Aorta (tissue), 5 donors: ENCODE results near the gene PDPR. TPM values are rescaled to one million over a fixed set of nuclear protein-coding genes. Genes with fewer than 3 reads are reported as not detected.

Experiments used
- ATAC-seq: fragments of 200-7000 bp; cut with Tn5 transposase; one replicate; pipeline ENCODE4 v1.9.1; 2022; ENCODE audit warnings: moderate library complexity; ENCODE audit not compliant: low FRiP score
- DNase-seq, 2 donors: peaks; one replicate each; pipeline ENCODE4 v3.0.0-alpha.2; 2020
- H3K27ac ChIP-seq, 2 donors: one replicate each; pipeline ENCODE4 v1.5.1; 2013; ENCODE audit warnings: low read length in 2 of 2, mild to moderate bottlenecking in 2 of 2, moderate library complexity in 2 of 2, control low read depth in 1 of 2, inconsistent platforms in 1 of 2, low read depth in 1 of 2
- H3K27me3 ChIP-seq, 2 donors: one replicate each; pipeline ENCODE4 v1.6.1; 2013; ENCODE audit warnings: control low read depth in 1 of 2, low read length in 1 of 2, mild to moderate bottlenecking in 1 of 2, moderate library complexity in 1 of 2; ENCODE audit not compliant: insufficient read depth in 2 of 2, control insufficient read depth in 1 of 2
- H3K36me3 ChIP-seq, 2 donors: one replicate each; pipeline ENCODE4 v1.6.1; 2013; ENCODE audit warnings: control low read depth in 1 of 2, low read length in 1 of 2, mild to moderate bottlenecking in 1 of 2; ENCODE audit not compliant: insufficient read depth in 2 of 2, control insufficient read depth in 1 of 2
- H3K4me1 ChIP-seq, 2 donors: one replicate each; pipeline ENCODE4 v1.6.1; 2013; ENCODE audit warnings: low read length in 2 of 2, control low read depth in 1 of 2, mild to moderate bottlenecking in 1 of 2, moderate library complexity in 1 of 2; ENCODE audit not compliant: insufficient read depth in 2 of 2, control insufficient read depth in 1 of 2
- H3K4me3 ChIP-seq, 2 donors: one replicate each; pipeline ENCODE4 v1.5.1; 2013; ENCODE audit warnings: low read length in 2 of 2, control low read depth in 1 of 2, mild to moderate bottlenecking in 1 of 2
- H3K9me3 ChIP-seq: one replicate; pipeline ENCODE4 v1.6.1; 2013; ENCODE audit warnings: mild to moderate bottlenecking, low read length; ENCODE audit not compliant: control insufficient read depth
- whole genome bisulfite sequencing, 2 donors: extraction: QIAGEN DNeasy Blood & Tissue Kit; methylation state at CpG; one replicate each; pipeline ENCODE4 v1.1.7; 2013; 5-methylcytosine and 5-hydroxymethylcytosine counted together
- intact Hi-C, 2 donors: fragments of 100-400 bp; cut with DNase I; formaldehyde crosslinking; loops; one replicate each; pipeline versions ENCODE4 v1.14.2 to v1.15.0; 2022
- polyA plus RNA-seq, 2 donors: library from polyadenylated mRNA; stranded (reverse); fragments of 200-250 nt; gene quantifications; one replicate each; pipeline ENCODE4 v1.2.3, GENCODE V29; 2013
- total RNA-seq, 2 donors: library from RNA; stranded (reverse); fragmentation: NEBNext Ultra II Directional; extraction: Animal tissue kit (Norgen Biotek cat#: 25700); gene quantifications; one replicate each; pipeline ENCODE4 v1.2.1, GENCODE V29; 2021
- donor health status: healthy with polysubstance abuse.
- donor health status: Bipolar disorder and iron deficiency.
- donor health status: DM: no; HTN: no; CAD: no.
- donor health status: DM: no; HTN: no; CAD: no.
- donor health status: DM: yes; HTN: yes; CAD: no.

Gene PDPR
- total and polyA plus RNA-seq, 4 donors = 2.9 to 38.8 (median 25.1) TPM

- no peaks in the 10 kb centered on the region for H3K4me1 ChIP-seq
- no peaks in the 10 kb centered on the region for H3K9me3 ChIP-seq
- H3K27ac ChIP-seq = no peak overlapping the region
- intact Hi-C loops = no loop called here
- ATAC-seq (no peak), DNase-seq (peak in 1 of 2 donors; percentile 83)
- H3K4me3 ChIP-seq = no peak overlapping the region
- WGBS, 2 donors = 92 to 93% methylated on average over 29 of the region's 29 CpGs
- H3K36me3 ChIP-seq = peaks cover 28 to 29% of the 10 kb centered on the region in 2 donors
- H3K27me3 ChIP-seq = no peaks in the 10 kb centered on the region
Measured at GRCh38 chr16:70156207-70156978, 42.3 kb downstream of the PDPR start.

GRCh38 chr16:70157105-70157476 lies 43.0 kb downstream of the PDPR start:
- Histone ChIP-seq H3K9me3 (no peaks in the 10 kb centered on the region), H3K4me3 (no peak overlapping the region), H3K27me3 (no peaks in the 10 kb centered on the region), H3K27ac (no peak overlapping the region), H3K36me3 (peaks cover 23 to 25% of the 10 kb centered on the region in 2 donors), H3K4me1 (no peaks in the 10 kb centered on the region)
- DNase-seq (peak in 1 of 2 donors; percentile 75), ATAC-seq (no peak)
- 79 to 84% methylated on average over 11 of the region's 11 CpGs for WGBS, 2 donors
- intact Hi-C loops = no loop called here

GRCh38 chr16:70157477-70158260 lies 43.5 kb downstream of the PDPR start:
- DNase-seq (peak in 1 of 2 donors; percentile 75), ATAC-seq (no peak)
- Histone ChIP-seq H3K27ac (no peak overlapping the region), H3K4me3 (no peak overlapping the region), H3K36me3 (peaks cover 23 to 27% of the 10 kb centered on the region in 2 donors), H3K9me3 (no peaks in the 10 kb centered on the region), H3K27me3 (no peaks in the 10 kb centered on the region), H3K4me1 (no peaks in the 10 kb centered on the region)
- 85 to 88% methylated on average over 8 of the region's 8 CpGs for WGBS, 2 donors
- intact Hi-C loops = no loop called here

GRCh38 chr16:70158261-70158939 lies 44.3 kb downstream of the PDPR start:
- H3K4me3 ChIP-seq = no peak overlapping the region
- no peaks in the 10 kb centered on the region for H3K27me3 ChIP-seq
- DNase-seq (peak in 1 of 2 donors; percentile 79), ATAC-seq (no peak)
- WGBS, 2 donors = 74 to 77% methylated on average over 7 of the region's 7 CpGs
- intact Hi-C loops = no loop called here
- H3K36me3 ChIP-seq = peaks cover 23 to 24% of the 10 kb centered on the region in 2 donors
- no peaks in the 10 kb centered on the region for H3K9me3 ChIP-seq
- no peak overlapping the region for H3K27ac ChIP-seq
- no peaks in the 10 kb centered on the region for H3K4me1 ChIP-seq

GRCh38 chr16:70159355-70160348 lies 45.5 kb downstream of the PDPR start:
- Histone ChIP-seq H3K4me3 (no peak overlapping the region), H3K4me1 (no peaks in the 10 kb centered on the region), H3K36me3 (peaks cover 23 to 24% of the 10 kb centered on the region in 2 donors), H3K27me3 (no peaks in the 10 kb centered on the region), H3K27ac (no peak overlapping the region), H3K9me3 (no peaks in the 10 kb centered on the region)
- intact Hi-C loops = loop anchor here in 1 of 2 donors (10.0 kb wide), 1 partner anchor 95 kb away; the partner anchor contains the start of gene EXOSC6
- no peak for ATAC-seq
- peak; percentile 23 to 72 for DNase-seq
- 65 to 69% methylated on average over 9 of the region's 9 CpGs for WGBS, 2 donors

- Histone ChIP-seq H3K27me3 (no peaks in the 10 kb centered on the region), H3K4me1 (no peaks in the 10 kb centered on the region), H3K36me3 (peaks cover 23 to 24% of the 10 kb centered on the region in 2 donors), H3K27ac (no peak overlapping the region), H3K4me3 (no peak overlapping the region), H3K9me3 (no peaks in the 10 kb centered on the region)
- intact Hi-C loops = loop anchor here in 1 of 2 donors (10.0 kb wide), 1 partner anchor 94 kb away; the partner anchor contains the start of gene EXOSC6
- peak; percentile 17 to 67 for DNase-seq
- WGBS, 2 donors = 83 to 88% methylated on average over 6 of the region's 6 CpGs
- no peak for ATAC-seq
Measured at GRCh38 chr16:70160388-70160787, 46.3 kb downstream of the PDPR start.

- intact Hi-C loops = loop anchor here in 1 of 2 donors (10.0 kb wide), 1 partner anchor 94 kb away; the partner anchor contains the start of gene EXOSC6
- no peak overlapping the region for H3K27ac ChIP-seq
- H3K4me3 ChIP-seq = no peak overlapping the region
- H3K27me3 ChIP-seq = no peaks in the 10 kb centered on the region
- no peaks in the 10 kb centered on the region for H3K4me1 ChIP-seq
- H3K36me3 ChIP-seq = peaks cover 23 to 24% of the 10 kb centered on the region in 2 donors
- H3K9me3 ChIP-seq = no peaks in the 10 kb centered on the region
- DNase-seq (peak; percentile 26 to 78), ATAC-seq (no peak)
- WGBS, 2 donors = 93 to 94% methylated on average over 6 of the region's 6 CpGs
Measured at GRCh38 chr16:70160821-70161220, 46.7 kb downstream of the PDPR start.
